ENCODE data around the gene WIF1.

WIF1 gene

GRCh38 chr12:65082406-65082805 is 38.7 kb downstream of the WIF1 start:
- no peak for ATAC-seq
- TF ChIP-seq ZC3H10 (CRISPR knock-in tag; IDR thresholded peaks at IDR 0.05): no peak
- no peak for TF ChIP-seq BACH2 (CRISPR knock-in tag; IDR thresholded peaks at IDR 0.05; ENCODE audit: borderline replicate concordance)
- no peak for TF ChIP-seq SNAI2 (CRISPR knock-in tag; IDR thresholded peaks at IDR 0.05)
- TF ChIP-seq ZFP30 (CRISPR knock-in tag; IDR thresholded peaks at IDR 0.05): no peak
- TF ChIP-seq OSR1 (CRISPR knock-in tag; IDR thresholded peaks at IDR 0.05): no peak
- no peak for TF ChIP-seq CREB5 (CRISPR knock-in tag; IDR thresholded peaks at IDR 0.05; ENCODE audit: low read depth)
- TF ChIP-seq TCF4 (CRISPR knock-in tag; IDR thresholded peaks at IDR 0.05; ENCODE audit: borderline replicate concordance): no peak

GRCh38 chr12:65081496-65081895 is 39.6 kb downstream of the WIF1 start:
- TF ChIP-seq ZNF565 (CRISPR knock-in tag; conservative IDR thresholded peaks at IDR 0.05; ENCODE audit: low read depth) (no peak), ZC3H10 (CRISPR knock-in tag; IDR thresholded peaks at IDR 0.05) (no peak), ARNTL (CRISPR knock-in tag; IDR thresholded peaks at IDR 0.05; ENCODE audit: borderline replicate concordance, low read depth) (no peak), CSDC2 (CRISPR knock-in tag; IDR thresholded peaks at IDR 0.05) (no peak), CREB5 (CRISPR knock-in tag; IDR thresholded peaks at IDR 0.05; ENCODE audit: low read depth) (no peak), RARB (CRISPR knock-in tag; IDR thresholded peaks at IDR 0.05) (no peak), TCF4 (CRISPR knock-in tag; IDR thresholded peaks at IDR 0.05; ENCODE audit: borderline replicate concordance) (no peak), ZFP3 (CRISPR knock-in tag; IDR thresholded peaks at IDR 0.05) (no peak), ESRRG (CRISPR knock-in tag; IDR thresholded peaks at IDR 0.05) (no peak), POU6F1 (CRISPR knock-in tag; IDR thresholded peaks at IDR 0.05; ENCODE audit: borderline replicate concordance, low read depth) (no peak), OSR1 (CRISPR knock-in tag; IDR thresholded peaks at IDR 0.05) (no peak), PPARA (CRISPR knock-in tag; IDR thresholded peaks at IDR 0.05; ENCODE audit: borderline replicate concordance) (no peak), ZNF8 (CRISPR knock-in tag; IDR thresholded peaks at IDR 0.05) (no peak), ISL1 (CRISPR knock-in tag; IDR thresholded peaks at IDR 0.05) (no peak), ZNF70 (CRISPR knock-in tag; IDR thresholded peaks at IDR 0.05) (no peak)
- TF ChIP-seq, protein P1, sequence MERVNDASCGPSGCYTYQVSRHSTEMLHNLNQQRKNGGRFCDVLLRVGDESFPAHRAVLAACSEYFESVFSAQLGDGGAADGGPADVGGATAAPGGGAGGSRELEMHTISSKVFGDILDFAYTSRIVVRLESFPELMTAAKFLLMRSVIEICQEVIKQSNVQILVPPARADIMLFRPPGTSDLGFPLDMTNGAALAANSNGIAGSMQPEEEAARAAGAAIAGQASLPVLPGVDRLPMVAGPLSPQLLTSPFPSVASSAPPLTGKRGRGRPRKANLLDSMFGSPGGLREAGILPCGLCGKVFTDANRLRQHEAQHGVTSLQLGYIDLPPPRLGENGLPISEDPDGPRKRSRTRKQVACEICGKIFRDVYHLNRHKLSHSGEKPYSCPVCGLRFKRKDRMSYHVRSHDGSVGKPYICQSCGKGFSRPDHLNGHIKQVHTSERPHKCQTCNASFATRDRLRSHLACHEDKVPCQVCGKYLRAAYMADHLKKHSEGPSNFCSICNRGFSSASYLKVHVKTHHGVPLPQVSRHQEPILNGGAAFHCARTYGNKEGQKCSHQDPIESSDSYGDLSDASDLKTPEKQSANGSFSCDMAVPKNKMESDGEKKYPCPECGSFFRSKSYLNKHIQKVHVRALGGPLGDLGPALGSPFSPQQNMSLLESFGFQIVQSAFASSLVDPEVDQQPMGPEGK (CRISPR knock-in tag; IDR thresholded peaks at IDR 0.05; ENCODE audit: borderline replicate concordance): no peak
- TF ChIP-seq, protein P2, sequence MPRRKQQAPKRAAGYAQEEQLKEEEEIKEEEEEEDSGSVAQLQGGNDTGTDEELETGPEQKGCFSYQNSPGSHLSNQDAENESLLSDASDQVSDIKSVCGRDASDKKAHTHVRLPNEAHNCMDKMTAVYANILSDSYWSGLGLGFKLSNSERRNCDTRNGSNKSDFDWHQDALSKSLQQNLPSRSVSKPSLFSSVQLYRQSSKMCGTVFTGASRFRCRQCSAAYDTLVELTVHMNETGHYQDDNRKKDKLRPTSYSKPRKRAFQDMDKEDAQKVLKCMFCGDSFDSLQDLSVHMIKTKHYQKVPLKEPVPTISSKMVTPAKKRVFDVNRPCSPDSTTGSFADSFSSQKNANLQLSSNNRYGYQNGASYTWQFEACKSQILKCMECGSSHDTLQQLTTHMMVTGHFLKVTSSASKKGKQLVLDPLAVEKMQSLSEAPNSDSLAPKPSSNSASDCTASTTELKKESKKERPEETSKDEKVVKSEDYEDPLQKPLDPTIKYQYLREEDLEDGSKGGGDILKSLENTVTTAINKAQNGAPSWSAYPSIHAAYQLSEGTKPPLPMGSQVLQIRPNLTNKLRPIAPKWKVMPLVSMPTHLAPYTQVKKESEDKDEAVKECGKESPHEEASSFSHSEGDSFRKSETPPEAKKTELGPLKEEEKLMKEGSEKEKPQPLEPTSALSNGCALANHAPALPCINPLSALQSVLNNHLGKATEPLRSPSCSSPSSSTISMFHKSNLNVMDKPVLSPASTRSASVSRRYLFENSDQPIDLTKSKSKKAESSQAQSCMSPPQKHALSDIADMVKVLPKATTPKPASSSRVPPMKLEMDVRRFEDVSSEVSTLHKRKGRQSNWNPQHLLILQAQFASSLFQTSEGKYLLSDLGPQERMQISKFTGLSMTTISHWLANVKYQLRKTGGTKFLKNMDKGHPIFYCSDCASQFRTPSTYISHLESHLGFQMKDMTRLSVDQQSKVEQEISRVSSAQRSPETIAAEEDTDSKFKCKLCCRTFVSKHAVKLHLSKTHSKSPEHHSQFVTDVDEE (CRISPR knock-in tag; IDR thresholded peaks at IDR 0.05): no peak
- TF ChIP-seq, protein P3, sequence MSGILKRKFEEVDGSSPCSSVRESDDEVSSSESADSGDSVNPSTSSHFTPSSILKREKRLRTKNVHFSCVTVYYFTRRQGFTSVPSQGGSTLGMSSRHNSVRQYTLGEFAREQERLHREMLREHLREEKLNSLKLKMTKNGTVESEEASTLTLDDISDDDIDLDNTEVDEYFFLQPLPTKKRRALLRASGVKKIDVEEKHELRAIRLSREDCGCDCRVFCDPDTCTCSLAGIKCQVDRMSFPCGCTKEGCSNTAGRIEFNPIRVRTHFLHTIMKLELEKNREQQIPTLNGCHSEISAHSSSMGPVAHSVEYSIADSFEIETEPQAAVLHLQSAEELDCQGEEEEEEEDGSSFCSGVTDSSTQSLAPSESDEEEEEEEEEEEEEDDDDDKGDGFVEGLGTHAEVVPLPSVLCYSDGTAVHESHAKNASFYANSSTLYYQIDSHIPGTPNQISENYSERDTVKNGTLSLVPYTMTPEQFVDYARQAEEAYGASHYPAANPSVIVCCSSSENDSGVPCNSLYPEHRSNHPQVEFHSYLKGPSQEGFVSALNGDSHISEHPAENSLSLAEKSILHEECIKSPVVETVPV (CRISPR knock-in tag; IDR thresholded peaks at IDR 0.05): no peak
- no peak for ATAC-seq

Data from SK-N-SH treated with all-trans-retinoic acid at 6 μM for 48 hours (cell line).